Suppressor macrophage (primary cell): ENCODE measurements around the gene OR5B12.
"Not testable (repeated sequence)": the region's sequence is repeated elsewhere in the genome, so short reads cannot be mapped to it uniquely, and the experiment has no call there.

Source experiments
- DNase-seq, 4 experiments: peaks; one replicate each; pipeline ENCODE4 v3.0.0-alpha.2; 2020 to 2022
- total RNA-seq, 17 experiments: gene quantifications; one replicate each; lab custom pipeline; 2026; ENCODE audit warnings: mixed read lengths in 6 of 17, inconsistent platforms in 3 of 17; lab: John Stamatoyannopoulos, UW

Gene OR5B12
- total RNA-seq, result 0 to 0.66 (median 0) reads per million in 17 experiments

DNA sequence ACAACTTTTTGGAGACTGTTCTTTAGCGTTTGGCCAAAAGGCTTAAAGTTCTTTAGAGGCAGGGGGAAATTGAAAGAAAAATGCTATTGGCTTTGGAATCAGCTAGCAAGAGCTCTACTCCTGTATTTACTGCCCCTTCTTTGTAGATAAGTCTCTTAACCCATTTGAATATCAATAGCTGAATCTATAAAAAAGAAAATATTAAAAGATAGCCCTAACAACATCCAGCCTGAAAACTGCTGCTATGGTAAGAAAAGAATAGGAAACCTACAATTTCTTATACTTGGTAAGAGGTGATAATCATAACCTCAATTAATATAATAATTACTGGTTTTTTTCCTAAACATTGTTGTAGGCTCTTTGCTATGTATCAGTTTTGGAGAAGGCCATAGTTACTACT lies at the start of gene OR5B12:
OR5B12 (minus strand) TSS at position 101 of the 400 bp plus-strand sequence. CDS start 2,085 bp downstream, outside the sequence.
- DNase-seq, result no peak

DNA sequence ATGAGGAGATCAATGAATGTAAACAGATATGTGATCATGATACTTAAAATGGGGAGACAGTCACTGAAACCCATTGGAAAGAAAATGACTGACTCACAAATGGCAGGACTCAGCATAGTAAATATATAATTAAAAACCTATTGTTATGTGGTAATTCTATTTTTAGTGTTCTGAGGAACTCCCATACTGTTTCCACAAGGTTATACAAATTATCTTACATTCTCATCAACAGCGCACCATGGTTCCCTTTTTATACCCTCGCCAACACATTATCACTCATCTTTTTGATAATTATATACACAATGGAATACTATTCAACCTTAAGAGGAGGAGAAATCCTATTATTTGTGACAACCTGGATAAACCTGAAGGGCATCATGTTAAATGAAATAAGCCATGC lies 48.8 kb upstream of the OR5B12 start:
- no peak for DNase-seq

DNA sequence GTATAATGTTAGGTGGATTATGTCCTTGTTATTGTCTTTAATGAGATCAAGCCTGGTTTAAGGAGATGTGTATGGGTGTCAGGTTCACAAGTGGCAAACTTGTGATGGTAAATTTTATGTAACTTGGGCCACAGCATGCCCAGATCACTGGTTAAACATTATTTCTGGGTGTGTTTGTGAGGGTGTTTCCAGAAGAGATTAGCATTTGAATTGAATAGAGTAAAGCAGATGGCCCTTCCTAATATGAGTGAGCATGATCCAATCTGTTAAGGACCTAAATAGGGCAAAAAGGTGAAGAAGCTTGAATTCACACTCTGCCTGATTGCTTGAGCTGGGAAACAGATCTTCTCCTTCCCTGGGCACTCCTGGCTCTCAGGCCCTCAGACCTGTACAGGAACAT lies 45.1 kb upstream of the OR5B12 start:
- DNase-seq, result no peak

DNA sequence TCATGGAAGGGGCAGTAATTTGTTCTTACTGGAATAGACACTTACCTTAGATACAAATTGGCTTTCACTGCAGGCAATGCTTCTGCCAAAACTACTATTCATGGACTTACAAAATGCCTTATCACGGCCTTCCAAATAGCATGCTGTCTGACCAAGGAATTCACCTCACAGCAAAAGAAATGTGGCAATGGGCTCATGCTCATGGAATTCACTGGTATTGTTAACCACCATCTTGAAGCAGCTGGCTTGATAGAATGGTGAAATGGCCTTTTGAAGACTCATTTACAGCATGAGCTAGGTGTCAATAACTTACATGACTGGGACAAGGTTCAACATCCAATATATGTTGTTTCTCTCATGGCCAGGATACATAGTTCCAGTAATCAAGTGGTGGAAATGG lies 43.9 kb upstream of the OR5B12 start:
- no peak for DNase-seq

DNA sequence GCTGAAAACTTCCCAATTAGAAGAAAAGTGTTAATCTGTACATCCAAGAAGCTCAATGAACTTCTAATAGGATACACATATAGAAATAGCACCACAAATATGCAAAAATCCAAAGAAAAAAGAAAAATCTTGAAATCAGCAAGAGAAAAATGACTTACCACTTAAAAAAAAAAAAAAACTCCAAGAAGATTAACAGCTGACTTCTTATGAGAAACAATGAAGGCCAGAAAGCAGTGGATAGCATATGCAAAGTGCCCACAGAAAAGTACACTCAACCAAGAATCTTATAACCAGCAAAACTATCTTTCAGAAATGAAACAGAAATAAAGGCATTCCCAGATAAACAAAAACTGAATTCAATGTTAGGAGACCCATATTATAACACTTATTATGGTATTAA lies 29.9 kb upstream of the OR5B12 start:
- no peak for DNase-seq

DNA sequence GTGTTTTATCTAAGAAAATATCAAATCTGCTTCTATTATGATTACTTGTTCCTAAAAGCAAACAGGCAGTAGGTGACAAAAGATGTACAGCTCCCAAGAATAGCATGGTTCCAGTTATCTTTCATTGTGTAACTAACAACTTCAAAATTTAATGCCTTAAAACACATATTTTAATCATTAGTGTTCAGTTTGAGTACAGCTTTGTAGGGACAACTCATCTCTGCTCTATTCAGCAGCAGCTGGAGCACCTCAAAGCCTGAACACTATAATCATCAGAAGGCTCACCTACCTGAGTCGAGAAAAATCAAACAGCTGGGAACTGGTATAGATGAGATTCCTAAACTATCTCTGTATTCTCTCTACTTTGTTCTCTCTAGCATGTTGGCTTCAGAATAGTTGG lies 24.3 kb upstream of the OR5B12 start:
- DNase-seq, result no peak

DNA sequence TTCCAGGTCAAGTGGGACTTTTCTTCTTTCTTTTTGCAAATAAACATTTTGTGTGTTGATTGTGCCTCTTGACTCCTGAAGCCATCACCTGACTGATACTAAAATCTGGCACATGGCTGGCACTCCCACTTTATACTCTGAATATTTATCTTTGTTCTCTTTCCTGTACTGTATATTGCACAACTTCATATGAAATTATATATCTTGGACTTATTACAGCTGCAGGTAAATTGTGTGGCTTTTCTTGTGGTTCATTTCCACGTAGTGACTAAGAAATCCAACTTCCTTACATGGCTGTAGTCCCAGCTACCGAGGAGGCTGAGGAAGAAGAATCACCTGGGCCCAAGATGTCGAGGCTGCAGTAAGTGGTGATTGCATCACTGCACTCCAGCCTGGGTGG lies 23.7 kb upstream of the OR5B12 start:
- no peak for DNase-seq

DNA sequence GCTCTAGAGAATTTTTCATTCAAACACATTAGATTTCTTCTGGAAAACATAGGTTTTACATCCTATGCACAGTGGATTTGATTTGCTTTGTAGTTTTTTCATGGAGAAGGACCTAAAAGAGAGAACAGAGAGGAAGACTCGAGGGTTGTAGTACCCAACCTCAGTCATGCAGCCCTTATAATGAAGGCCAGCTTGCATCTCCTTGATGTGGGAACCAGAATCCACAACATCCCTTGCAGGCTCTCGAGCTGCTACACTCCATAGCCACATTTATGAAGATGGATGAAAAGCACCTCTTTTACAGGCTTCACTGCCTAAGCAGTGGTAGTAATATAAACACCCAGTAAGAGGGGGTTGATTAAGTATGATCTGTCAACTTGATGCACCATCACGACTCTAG lies 9.5 kb upstream of the OR5B12 start:
- DNase-seq, result no peak

DNA sequence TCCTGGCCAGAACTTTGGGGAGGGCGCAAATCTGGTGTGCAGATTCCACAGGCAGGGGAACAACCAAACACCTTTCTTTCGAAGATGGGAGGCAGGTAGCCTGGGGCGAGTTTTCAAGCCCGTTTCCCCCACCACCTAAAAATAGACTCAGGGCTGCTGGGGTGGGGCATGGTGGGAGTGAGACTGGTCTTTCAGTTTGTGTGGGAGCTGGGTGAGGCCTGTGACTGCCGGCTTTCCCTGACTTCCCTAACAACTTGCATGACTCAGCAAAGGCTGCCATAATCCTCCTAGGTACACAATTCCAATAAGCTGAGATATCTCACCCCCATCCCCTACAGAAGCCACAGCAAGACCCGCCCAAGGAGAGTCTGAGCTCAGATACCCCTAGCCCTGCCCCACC lies 4.3 kb upstream of the OR5B12 start:
- DNase-seq, result no peak

DNA sequence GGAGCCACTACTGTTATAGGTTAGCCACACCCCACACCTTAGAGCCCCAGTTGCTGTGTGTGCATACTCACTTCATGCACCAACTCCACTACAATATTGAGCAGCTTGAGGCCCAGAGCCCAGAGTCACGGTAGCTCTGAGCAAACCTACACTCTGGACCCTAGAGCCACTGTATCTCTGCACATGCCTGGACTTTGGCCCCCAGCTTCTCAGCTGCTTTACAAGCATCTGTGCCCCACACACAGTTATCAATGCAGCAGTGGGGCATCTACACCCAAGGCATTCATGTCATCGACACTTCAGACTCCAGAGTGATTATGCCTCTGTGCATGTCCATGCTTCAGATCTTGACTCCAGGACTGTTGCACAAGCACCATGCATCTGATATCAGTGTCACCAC lies 2.3 kb upstream of the OR5B12 start:
- DNase-seq, result no peak

DNA sequence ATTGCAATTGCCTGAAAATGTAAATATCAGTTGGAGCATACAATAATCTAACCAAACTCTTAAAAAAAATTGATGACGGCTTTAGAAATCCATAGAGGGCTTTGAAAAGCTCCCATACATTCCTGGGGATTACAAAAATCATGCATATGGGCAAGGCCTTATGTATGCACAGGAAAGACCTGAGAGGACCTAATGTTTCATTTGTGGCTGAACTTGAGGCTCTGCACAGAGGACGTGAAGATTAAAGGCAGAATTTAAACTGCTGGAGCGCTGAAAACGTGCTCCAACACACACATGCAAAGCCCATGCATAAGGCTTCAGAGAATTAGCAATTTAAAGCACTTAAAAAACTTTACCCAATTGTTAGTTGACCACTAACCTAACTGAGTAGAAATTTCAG lies 3.5 kb downstream of the OR5B12 start:
- DNase-seq, result no peak

DNA sequence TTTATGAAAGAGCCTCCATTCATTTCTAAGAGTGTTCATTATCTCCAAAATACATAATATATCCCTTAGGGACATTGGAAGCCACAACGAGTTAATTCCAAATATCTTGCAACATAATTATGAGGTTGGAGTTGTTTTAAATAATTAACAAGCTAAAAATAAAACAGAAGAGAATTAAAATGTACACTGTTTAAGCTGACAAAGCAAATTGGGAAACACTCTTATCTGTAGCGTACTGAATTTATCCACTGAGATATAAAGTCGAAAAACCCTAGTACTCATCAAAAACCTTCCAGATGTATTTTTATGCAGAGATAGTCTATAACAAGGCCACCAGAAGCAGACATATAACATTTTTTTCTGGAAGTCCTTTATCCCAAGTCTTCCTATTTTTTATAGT lies 7.8 kb downstream of the OR5B12 start:
- no peak for DNase-seq

DNA sequence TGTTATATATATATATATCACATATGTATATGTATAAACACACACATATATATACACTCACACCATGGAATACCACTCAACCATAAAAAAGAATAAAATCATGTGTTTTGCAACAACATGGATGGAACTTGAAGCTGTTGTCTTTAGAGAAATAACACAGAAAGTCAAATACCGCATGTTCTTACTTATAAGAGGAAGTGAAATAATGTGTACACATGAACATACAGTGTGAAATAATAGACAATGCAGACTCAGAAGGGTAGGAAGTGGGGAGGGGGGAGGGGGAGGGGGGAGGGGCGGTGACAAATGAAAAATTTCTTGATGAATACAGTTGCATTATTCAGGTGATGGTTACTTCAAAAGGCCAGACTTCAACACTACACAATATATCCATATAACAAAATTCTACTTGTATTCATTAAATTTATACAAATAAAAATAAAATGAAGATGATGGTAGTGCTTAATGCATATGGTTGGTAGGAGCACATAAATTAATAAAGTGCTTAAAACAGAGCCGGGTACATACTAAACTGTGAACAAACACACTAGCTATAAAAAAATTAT lies 8.3 kb downstream of the OR5B12 start:
- peak in 2 of 4 experiments; percentile 1 to 32 for DNase-seq

DNA sequence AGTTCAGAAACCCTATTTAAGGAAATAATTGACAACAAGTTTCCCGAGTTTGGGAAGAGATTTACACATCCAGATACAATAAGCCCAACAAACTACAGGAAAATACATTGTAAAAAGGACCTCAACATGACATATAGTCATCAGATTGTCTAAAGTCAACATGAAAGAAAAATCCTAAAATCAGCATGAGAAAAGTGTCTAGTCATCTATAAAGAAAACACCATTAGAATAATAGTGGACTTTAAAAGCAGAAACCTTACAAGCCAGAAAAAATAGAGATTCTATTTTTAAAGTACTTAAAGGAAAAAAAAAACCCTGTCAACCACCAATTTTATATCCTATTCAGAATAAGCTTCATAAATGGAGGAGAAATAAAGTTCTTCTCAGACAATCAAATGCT lies 12.8 kb downstream of the OR5B12 start:
- DNase-seq, result no peak

DNA sequence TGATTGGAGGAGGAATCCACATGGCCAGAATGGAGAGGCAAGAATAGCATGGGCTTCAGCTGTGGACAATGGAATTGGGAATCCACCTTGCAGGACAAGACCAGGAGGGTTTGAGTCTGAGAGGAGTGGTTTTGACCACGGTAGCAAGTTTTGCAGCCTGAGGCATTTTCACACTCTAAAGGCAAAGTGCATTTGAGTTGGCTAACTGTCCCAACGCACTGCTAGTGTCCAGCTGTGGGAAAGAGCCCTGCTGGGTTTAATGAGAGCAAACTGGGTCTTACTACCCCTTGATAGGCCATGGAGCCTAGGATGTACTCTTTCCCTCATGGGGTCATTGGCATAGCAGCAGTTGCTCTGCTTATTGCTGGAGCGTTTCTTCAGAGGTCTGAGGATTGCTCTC lies 14.0 kb downstream of the OR5B12 start, which contains the start of gene OR5B2:
OR5B2 (minus strand) TSS at position 101 of the 400 bp plus-strand sequence. CDS start 4,860 bp downstream, outside the sequence.
- no peak for DNase-seq

DNA sequence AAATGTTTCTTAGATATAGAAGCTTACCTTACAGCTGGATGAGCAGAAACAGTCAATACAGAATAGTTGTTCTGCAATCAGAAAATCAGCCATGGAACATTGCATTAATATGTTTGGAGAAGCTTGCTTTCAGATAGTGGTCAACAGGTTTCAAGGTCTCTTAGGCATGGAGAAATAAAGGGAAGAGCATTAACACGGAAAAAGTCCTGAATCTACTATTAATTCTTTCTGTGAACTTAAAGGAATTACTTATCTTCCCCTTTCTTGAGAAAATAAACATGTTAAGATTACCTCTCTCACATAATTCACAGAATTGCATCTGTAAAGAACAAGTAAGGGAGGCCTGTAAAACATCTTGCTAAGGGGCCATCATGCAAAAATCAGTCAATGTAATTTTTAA lies 35.3 kb downstream of the OR5B12 start, which contains the start of gene OR5B3:
OR5B3 (minus strand) TSS at position 101 of the 400 bp plus-strand sequence. CDS start 3,465 bp downstream, outside the sequence.
- no peak for DNase-seq

DNA sequence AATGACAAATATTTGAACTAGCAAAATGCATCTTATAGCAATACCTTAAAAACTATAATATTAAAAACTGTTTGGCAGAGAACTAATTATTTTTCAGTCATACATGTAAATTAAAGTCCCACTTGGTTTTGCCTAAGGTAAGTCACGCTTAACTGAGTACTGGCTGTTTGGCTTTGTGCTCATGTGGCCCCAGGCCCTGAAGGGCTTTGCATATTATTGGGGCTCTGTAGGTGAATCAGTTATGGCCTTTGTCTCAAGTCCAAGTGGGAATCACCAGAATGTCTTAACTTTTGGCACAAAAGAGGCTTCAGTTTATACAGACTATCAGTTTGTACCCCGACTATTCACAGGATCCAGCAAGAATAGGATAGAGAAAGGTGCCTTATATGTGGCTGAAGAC lies 42.4 kb downstream of the OR5B12 start:
- not testable (repeated sequence) for DNase-seq

DNA sequence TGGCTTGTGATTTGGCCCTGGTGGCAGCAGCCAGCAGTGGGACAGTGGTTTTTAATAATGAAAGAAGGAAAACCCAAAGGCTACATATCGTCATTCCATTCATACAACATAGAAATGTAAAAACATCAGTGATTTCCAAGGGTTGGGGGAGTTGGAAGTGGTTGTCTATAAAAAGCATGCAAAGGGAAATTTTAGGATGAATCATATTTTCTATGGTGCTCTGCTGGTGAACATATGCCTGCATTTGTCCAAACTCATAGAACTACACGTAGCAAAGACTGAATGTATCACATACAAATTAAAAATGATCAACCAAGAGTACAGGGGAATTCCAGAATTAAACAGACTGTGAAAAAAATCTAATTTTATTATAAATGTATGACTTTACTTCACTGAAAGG lies 46.5 kb downstream of the OR5B12 start:
- no peak for DNase-seq

DNA sequence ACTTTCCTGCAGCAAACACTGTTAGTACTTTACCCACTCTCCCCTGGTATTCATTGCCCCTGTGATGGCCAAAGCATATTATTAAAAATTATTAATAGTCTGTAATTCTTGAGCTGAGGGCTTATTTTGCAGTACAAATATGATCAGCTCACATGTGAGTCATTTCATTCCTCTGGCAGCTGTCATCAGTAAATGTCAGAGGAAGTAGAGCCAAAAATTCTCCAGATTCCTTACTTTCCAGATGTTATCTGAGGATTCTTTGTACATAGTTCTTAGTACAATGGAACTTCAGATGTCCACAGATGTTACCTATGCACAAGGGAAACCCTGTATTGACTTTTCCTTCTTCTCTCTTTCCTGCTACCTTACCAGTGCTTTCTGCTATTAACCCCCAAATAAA lies 47.8 kb downstream of the OR5B12 start:
- no peak for DNase-seq

DNA sequence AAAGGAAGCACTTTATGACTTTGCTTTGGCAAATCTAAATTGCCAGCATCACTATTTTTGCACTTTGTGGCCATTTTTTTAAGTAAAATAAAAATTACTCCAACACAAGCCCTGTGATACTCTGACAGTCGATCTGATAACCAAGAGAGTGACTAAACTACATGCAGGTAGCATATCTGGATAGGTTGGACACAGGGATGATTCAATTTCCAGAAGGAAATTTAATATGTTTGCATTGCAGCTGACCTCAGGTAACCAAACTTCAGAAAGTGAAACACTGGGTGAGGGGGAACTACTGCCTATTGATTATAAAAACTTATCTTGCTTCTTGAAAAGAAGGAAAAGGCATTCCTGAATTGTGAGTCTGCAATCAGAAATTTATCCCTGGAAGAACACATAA lies 49.3 kb downstream of the OR5B12 start:
- DNase-seq, result no peak

DNA sequence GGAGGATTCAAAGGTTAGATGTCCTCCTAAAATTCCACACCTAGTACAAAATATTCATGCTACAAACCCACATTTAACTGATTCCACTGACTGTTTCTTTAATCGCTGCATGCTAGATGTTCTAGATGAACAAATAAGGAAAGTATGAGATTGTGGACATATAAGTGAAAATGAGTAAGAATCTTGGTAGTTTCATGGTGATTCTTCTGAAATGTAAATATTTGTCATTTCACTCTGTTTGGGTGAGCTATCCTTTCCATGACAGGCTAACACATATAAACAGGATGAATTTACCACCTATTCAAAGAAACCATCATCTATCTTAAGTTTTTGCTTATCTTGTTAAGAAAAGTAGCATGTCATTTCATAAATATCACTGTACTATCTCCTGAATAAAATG lies 50.2 kb downstream of the OR5B12 start:
- DNase-seq, result no peak

DNA sequence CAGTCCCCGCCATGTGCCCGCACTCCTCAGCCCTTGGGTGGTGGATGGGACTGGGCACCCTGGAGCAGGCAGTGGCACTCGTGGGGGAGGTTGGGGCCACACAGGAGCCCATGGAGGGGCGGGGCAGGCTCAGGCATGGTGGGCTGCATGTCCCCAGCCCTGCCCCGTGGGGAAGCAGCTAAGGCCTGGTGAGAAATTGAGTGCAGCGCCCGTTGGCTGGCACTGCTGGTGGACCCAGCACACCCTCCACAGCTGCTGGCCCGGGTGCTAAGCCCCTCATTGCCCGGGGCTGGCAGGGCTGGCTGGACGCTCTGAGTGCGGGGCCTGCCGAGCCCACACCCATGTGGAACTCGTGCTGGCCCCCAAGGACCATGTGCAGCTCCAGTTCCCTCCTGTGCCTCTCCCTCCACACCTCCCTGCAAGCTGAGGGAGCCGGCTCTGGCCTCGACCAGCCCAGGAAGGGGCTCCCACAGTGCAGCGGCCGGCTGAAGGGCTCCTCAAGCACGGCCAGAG lies 51.4 kb downstream of the OR5B12 start:
- no peak for DNase-seq
